ENCODE data around the gene TXN. TPM values are rescaled to one million over a fixed set of nuclear protein-coding genes. Genes with fewer than 3 reads are reported as not detected.

TXN gene
- 415 and 517 TPM in 2 replicates for total RNA-seq (2014; rRNA removed; shearing (Covaris generic))
- 763 and 789 TPM in 2 replicates for polyA plus RNA-seq (2015; cell fraction: cytosol; rRNA removed)
- polyA plus RNA-seq (2015; cell fraction: nucleus; rRNA removed): 261 and 287 TPM in 2 replicates

GRCh38 chr9:110256380-110257096 lies at the start of gene TXN:
TXN (minus strand) TSS chr9:110256507; CDS start chr9:110256435, 72 bp downstream.
- peak; percentile 87 for DNase-seq (ENCODE audit: low read depth)

DNA sequence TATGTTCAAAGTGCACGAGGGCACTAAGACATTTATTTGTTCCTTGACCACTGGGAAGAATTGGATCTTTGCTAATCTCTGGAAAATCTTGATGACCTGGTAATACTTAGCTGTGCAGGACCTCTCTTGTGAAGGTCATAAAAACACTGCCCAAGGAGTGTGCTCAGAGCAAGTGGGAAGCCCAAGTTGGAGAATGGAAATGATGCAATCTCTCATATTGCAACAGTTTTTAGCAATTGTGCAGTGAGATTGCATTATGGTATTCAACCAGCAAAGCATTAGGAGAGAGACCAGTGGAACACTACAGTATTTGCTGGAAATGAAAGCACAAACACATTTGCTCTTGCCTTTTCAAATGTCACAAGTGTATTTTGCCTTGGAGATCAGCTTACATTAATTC lies 46.8 kb upstream of the TXN start:
- no peak for DNase-seq (ENCODE audit: low read depth)

GRCh38 chr9:110298043-110298605 lies 41.8 kb upstream of the TXN start:
- DNase-seq (ENCODE audit: low read depth): no peak

GRCh38 chr9:110293248-110293647 lies 36.9 kb upstream of the TXN start:
- DNase-seq (ENCODE audit: low read depth): no peak

- DNase-seq (ENCODE audit: low read depth): no peak
These were observed 35.7 kb upstream of the TXN start for GRCh38 chr9:110291921-110292557.

- DNase-seq (ENCODE audit: low read depth): no peak
These were observed 33.7 kb upstream of the TXN start for GRCh38 chr9:110290001-110290400.

GRCh38 chr9:110288503-110288902 lies 32.2 kb upstream of the TXN start:
- DNase-seq (ENCODE audit: low read depth): no peak

- no peak for DNase-seq (ENCODE audit: low read depth)
These were observed 31.0 kb upstream of the TXN start for GRCh38 chr9:110287289-110287680.

- no peak for DNase-seq (ENCODE audit: low read depth)
These were observed 28.0 kb upstream of the TXN start for GRCh38 chr9:110284211-110284844.

DNA sequence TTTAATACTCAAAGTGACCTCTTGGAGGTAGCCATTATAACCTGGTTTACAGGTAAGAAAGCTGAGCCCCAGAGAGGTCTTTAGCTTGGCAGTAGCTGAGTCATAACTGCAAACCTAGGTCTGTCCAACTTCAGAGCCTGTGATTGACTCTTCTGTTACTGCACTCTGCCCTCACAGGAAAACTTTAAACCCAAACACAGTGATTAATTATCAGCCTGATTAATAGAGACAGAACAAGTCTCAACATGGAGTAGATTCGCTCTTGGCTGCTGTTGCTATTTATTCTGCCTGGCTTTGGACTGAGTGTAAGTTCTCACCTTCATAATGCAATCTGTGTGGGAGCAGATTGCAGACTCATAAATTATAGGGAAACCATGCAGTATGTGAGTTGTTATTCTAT lies 27.4 kb upstream of the TXN start:
- DNase-seq (ENCODE audit: low read depth): no peak

DNA sequence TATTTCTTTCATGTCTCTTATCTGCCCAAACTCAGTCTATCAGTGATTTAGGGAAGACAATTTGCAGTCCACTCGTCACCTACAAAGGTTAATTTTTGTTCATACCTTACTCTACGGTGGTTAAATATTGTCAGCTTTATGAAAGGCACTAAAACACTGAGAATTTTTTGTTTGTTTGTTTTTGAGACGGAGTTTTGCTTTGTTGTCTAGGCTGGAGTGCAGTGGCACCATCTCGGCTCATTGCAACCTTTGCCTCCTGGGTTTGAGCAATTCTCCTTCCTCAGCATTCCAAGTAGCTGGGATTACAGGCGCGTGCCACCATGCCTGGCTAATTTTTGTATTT lies 26.4 kb upstream of the TXN start:
- DNase-seq (ENCODE audit: low read depth): no peak

GRCh38 chr9:110282018-110282738 lies 25.9 kb upstream of the TXN start:
- no peak for DNase-seq (ENCODE audit: low read depth)

DNA sequence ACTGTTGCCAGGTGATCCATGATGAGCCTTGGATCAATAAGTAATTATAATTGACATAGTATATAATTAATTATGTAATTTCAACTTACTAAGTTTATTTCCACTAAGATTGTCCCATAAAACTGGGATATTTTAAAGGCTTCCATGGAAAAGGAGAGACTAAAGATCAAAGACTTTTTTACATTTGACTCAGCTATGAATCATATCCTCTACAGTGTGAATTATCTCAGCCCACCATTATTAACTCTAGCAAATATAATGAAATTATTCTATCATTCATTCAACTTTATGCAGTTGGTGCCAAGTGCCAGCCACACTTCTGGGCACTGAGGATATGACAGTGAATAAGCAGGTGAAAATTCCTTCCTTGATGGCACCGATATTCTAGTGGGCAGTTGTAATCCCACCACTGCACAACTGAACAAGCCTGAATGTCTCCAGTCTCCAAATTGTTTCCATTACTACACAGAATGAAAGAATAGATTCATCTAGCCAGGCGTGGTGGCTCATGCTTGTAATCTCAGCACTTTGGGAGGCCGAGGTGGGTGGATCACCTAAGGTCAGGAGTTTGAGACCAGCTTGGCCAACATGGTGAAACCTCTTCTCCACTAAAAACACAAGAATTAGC lies 21.9 kb upstream of the TXN start:
- DNase-seq (ENCODE audit: low read depth): peak; percentile 71

DNA sequence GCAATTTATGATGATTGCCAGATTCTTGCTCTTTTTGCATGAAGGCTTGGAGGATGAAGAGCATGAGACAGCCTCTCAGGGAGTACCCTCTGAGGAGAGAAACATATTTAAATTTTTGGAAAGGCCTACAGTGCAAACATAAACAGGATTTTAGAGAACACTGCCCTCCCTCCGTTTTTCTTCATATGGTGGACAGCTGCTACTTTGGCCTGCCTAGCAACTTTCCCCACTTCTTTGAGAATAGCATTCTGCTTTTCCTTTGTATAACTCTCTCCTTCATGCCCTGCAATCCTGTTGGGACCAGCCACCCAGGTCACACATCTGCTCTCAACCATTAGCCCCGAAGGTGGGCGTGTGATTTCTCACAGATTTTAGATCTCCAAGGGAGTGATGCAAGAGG lies 20.5 kb upstream of the TXN start:
- DNase-seq (ENCODE audit: low read depth): no peak

DNA sequence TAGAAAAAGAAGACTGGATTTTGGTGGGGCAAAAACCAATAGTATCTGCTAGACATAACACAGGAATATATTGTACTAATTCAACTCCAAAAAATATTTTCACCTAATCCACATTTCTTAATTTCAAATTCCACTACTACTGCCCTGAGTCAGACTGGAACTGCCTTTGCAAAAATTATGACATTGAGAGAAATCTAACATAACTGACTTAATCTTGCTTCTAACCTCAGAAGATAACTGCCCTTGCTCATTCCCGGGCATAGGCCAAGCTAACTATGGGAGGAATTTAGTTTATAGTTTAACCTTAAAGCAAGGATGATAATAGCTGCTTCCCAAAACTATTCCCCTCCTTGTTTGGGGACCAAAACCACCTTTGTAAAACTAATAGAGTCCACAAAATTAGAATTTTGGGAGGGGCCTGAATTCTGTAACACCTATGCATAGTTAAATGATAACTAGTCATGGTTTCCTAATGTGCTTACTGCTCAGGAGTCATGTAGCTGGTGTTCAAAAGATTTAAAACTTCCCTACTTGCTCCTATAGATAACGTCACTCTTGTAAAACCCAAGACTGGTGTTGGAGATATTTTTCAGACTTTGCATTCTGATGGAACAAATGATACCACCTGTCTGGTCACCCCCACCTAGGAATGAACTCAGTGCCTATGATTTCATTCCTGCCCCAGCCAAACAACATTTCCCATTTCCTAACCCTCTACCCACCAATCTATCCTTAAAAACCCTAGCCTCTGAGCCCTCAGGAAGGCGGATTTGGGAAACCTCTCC lies 14.1 kb upstream of the TXN start:
- no peak for DNase-seq (ENCODE audit: low read depth)

DNA sequence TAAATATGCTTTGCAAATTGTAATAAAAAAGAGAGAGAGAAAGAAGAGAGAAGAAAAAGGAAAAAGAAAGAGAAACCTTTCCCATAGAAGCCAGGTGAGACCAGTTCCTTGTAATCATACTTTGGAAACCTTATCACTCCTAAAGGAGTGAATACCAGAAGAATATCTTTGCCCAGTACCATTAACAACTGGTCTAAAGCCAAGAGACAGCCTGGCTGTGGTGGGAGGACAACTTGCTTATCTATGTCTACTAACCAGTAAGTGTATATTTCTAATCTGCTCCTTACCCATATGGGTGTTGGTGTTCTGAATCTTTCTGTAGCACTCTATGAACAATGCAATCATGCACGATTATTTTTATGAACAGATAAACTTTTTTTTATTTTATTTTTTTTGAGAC lies 10.5 kb upstream of the TXN start:
- DNase-seq (ENCODE audit: low read depth): no peak

DNA sequence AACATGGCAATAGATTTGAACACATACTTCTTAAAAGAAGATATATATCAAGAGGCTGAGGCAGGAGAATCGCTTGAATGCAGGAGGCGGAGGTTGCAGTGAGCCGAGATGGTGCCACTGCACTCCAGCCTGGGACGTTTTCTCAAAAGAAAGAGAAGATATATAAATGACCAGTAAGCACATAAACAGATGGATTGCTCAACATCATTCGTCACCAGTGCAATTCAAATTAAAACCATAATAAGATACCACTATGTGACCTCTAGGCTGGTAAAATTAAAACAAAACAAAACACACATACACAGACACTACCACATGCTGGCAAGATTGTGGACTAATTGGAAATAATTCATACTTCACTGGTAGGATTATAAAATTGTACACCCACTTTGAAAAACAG lies 5.3 kb upstream of the TXN start:
- no peak for DNase-seq (ENCODE audit: low read depth)

DNA sequence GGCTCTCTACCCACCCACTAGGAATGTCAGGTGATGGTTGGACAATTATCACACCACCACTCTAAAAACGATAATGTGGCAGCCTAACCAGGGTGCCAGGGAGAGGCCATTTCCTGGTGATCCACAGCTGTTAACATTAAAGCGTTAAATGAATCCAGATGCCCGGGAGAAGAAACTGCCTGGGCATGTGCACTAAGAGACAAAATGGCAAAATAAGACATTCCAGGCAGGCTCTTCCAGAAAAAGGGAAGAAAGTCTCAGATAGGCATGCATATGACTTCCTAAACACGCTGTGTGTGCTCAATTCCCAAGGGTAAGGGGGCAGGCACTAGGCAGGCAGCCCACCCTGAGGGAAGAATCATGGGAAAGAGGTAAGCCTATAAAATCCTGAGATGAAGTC lies 4.6 kb upstream of the TXN start:
- DNase-seq (ENCODE audit: low read depth): no peak

GRCh38 chr9:110259566-110259965 lies 3.3 kb upstream of the TXN start:
- DNase-seq (ENCODE audit: low read depth): no peak

DNA sequence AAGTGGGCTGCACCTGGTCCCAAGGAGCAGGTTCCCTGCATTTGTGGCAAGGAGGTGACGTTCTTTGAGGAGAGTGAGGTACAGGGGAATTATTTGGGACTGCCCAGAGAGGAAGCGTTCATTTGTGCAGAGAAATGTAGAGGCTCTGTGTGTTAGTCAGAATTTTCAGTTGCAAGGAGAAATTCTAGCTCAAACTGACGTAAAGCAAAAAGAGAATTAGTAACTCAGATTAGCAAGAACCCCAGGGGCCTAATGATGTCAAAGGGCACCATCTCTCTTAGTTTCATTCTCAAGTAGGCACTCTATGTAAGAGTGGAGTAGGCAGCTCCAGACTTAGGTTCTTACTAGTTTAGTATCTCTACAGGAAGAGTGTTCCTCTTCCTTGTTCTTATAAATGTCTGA lies 2.4 kb upstream of the TXN start:
- DNase-seq (ENCODE audit: low read depth): no peak

All from HT1080 (cell line).